ENCODE data around the gene SLX4IP. TPM values are rescaled to one million over a fixed set of nuclear protein-coding genes. Genes with fewer than 3 reads are reported as not detected.
A peak's percentile ranks its signal among the peaks of the same experiment; 100 is the strongest.

SLX4IP gene
- polyA plus RNA-seq, 2 of the 4 experiments (the other 2 are of a cell fraction) = 3.4 to 7.5 TPM

DNA sequence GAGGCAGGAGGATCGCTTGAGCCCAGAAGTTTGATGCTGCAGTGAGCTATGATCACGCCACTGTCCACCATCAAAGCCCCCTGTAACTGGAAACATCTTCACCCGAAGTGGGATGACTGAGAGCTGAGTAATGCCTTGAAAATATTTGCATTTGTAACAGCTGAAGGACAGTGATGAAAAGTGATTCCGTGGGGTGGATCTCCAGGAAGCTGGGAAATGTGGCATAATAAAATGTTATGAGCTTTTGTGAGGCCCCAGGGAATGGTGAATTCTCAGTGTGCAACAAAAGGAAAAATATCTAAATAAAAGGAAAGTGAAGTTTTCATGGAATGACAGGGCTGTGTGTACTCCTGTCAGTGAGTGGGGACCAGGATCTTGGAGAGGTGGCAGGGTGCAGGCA lies 146.7 kb downstream of the SLX4IP start:
- TF ChIP-seq JUNB (IDR thresholded peaks at IDR 0.05) (peak; percentile 47; the same call in 1 of the 2 replicates), FOXS1 (CRISPR knock-in tag; IDR thresholded peaks at IDR 0.05) (no peak)
- Histone ChIP-seq H3K4me1 (peaks cover 44% of the 10 kb centered on the region), H3K4me3 (no peak overlapping the region), H3K9me3 (no peaks in the 10 kb centered on the region), H3K4me2 (peak overlapping the region; percentile 40), H3K27ac (no peak overlapping the region; a peak in 1 of 6 replicates)
- CTCF ChIA-PET = interaction anchor here (0.6 to 1.8 kb wide), 7 partner anchors 9 to 980 kb away, joined by 3 to 8 read pairs (median 3); no protein-coding TSS in a partner anchor
- WGBS (ENCODE audit: missing lambda C conversion rate) = 41% methylated on average over 4 of the region's 4 CpGs
- ATAC-seq (peak; percentile 45 to 72; a peak in 4 of 6 replicates), DNase-seq (ENCODE audit: low read depth in 1 of 2, low spot score in 1 of 2) (no peak), FAIRE-seq (peak; percentile 18)
- POLR2A ChIA-PET = interaction anchor here (0.6 to 1.0 kb wide), 2 partner anchors 24 to 44 kb away, joined by 3 read pairs; no protein-coding TSS in a partner anchor

- H3K27ac ChIP-seq = no peak overlapping the region
- ChIA-PET POLR2A (no interaction called here), CTCF (interaction anchor here (0.8 to 2.2 kb wide), 6 partner anchors 10 to 967 kb away, joined by 3 to 8 read pairs (median 3); no protein-coding TSS in a partner anchor)
- DNase-seq (ENCODE audit: low read depth in 1 of 2, low spot score in 1 of 2) (no peak), ATAC-seq (no peak), FAIRE-seq (no peak)
- H3K4me1 ChIP-seq = peaks cover 29% of the 10 kb centered on the region
- no peaks in the 10 kb centered on the region for H3K9me3 ChIP-seq
- H3K4me3 ChIP-seq = no peak overlapping the region
- TF ChIP-seq MAX (IDR thresholded peaks at IDR 0.05) (no peak), BHLHE40 (IDR thresholded peaks at IDR 0.05; ENCODE audit: low read depth, low read length) (no peak)
- H3K4me2 ChIP-seq = no peak overlapping the region
Measured at GRCh38 chr20:10584371-10584770, 149.3 kb downstream of the SLX4IP start.

DNA sequence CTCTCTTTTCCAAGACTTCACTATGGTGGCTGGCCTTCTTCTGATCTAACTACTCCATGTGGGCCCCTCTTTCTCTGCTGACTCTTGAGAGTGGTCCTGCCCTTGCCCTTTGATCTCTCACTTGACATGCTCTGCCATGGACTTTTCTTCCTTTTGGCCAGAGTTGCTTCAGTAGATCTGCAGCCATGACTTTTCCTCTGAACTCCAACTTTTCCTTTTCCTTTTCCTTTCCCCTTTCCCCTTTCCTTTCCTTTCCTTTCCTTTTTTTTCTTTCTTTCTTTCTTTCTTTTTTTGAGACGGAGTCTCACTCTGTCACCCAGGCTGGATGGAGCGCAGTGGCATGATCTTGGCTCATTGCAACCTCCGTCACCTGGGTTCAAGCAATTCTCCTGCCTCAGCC lies 150.2 kb downstream of the SLX4IP start:
- FAIRE-seq (no peak), DNase-seq (ENCODE audit: low read depth in 1 of 2, low spot score in 1 of 2) (no peak), ATAC-seq (no peak)
- H3K27ac ChIP-seq = no peak overlapping the region
- no peak for TF ChIP-seq JUN (IDR thresholded peaks at IDR 0.05)
- TF ChIP-seq, protein P1, sequence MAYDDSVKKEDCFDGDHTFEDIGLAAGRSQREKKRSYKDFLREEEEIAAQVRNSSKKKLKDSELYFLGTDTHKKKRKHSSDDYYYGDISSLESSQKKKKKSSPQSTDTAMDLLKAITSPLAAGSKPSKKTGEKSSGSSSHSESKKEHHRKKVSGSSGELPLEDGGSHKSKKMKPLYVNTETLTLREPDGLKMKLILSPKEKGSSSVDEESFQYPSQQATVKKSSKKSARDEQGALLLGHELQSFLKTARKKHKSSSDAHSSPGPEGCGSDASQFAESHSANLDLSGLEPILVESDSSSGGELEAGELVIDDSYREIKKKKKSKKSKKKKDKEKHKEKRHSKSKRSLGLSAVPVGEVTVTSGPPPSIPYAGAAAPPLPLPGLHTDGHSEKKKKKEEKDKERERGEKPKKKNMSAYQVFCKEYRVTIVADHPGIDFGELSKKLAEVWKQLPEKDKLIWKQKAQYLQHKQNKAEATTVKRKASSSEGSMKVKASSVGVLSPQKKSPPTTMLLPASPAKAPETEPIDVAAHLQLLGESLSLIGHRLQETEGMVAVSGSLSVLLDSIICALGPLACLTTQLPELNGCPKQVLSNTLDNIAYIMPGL (CRISPR knock-in tag; IDR thresholded peaks at IDR 0.05; ENCODE audit: borderline replicate concordance) = no peak
- TF ChIP-seq POLR2A (IDR thresholded peaks at IDR 0.05; ENCODE audit: low read length) = no peak
- no peak for TF ChIP-seq ZNF302 (CRISPR knock-in tag; IDR thresholded peaks at IDR 0.05)
- no peak for TF ChIP-seq ZC3H11A (IDR thresholded peaks at IDR 0.05)
- TF ChIP-seq, protein P2, sequence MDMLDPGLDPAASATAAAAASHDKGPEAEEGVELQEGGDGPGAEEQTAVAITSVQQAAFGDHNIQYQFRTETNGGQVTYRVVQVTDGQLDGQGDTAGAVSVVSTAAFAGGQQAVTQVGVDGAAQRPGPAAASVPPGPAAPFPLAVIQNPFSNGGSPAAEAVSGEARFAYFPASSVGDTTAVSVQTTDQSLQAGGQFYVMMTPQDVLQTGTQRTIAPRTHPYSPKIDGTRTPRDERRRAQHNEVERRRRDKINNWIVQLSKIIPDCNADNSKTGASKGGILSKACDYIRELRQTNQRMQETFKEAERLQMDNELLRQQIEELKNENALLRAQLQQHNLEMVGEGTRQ (IDR thresholded peaks at IDR 0.05) = no peak
- no peak for TF ChIP-seq TFCP2L1 (CRISPR knock-in tag; IDR thresholded peaks at IDR 0.05)
- TF ChIP-seq EP300 (IDR thresholded peaks at IDR 0.05) = no peak
- TF ChIP-seq, protein P3, sequence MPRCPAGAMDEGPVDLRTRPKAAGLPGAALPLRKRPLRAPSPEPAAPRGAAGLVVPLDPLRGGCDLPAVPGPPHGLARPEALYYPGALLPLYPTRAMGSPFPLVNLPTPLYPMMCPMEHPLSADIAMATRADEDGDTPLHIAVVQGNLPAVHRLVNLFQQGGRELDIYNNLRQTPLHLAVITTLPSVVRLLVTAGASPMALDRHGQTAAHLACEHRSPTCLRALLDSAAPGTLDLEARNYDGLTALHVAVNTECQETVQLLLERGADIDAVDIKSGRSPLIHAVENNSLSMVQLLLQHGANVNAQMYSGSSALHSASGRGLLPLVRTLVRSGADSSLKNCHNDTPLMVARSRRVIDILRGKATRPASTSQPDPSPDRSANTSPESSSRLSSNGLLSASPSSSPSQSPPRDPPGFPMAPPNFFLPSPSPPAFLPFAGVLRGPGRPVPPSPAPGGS (IDR thresholded peaks at IDR 0.05) = no peak
- no peak for TF ChIP-seq SMC3 (IDR thresholded peaks at IDR 0.05)
- TF ChIP-seq HOXB5 (CRISPR knock-in tag; IDR thresholded peaks at IDR 0.05) = no peak
- TF ChIP-seq MYC (IDR thresholded peaks at IDR 0.05; ENCODE audit: borderline replicate concordance, low read length) = no peak
- no peak for TF ChIP-seq RFX5 (IDR thresholded peaks at IDR 0.05)
- TF ChIP-seq CBX2 (IDR thresholded peaks at IDR 0.05; ENCODE audit: borderline replicate concordance, low read depth) = no peak
- no peak for TF ChIP-seq RAD21 (conservative IDR thresholded peaks at IDR 0.05 in 1 of 2, IDR thresholded peaks at IDR 0.05 in 1 of 2)
- TF ChIP-seq CHD2 (IDR thresholded peaks at IDR 0.05; ENCODE audit: low read length, partially characterized antibody) = no peak
- TF ChIP-seq FOSL2 (IDR thresholded peaks at IDR 0.05) = no peak
- TF ChIP-seq FOSL2 (CRISPR knock-in tag; IDR thresholded peaks at IDR 0.05) = no peak
- H3K4me1 ChIP-seq = peaks cover 26% of the 10 kb centered on the region
- H3K9me3 ChIP-seq = no peaks in the 10 kb centered on the region
- no peak overlapping the region for H3K4me2 ChIP-seq
- CTCF ChIA-PET = interaction anchor here (1.2 to 2.2 kb wide), 5 partner anchors 9 to 607 kb away, joined by 3 to 8 read pairs (median 5); no protein-coding TSS in a partner anchor
- no peak overlapping the region for H3K4me3 ChIP-seq
- POLR2A ChIA-PET = no interaction called here
- WGBS (ENCODE audit: missing lambda C conversion rate) = 95% methylated on average over 3 of the region's 3 CpGs
